Left lung (tissue), 10 donors: Measurements from ENCODE around the gene CACNA1A. TPM values are rescaled to one million over a fixed set of nuclear protein-coding genes. Genes with fewer than 3 reads are reported as not detected.
"Not testable (repeated sequence)": the region's sequence is repeated elsewhere in the genome, so short reads cannot be mapped to it uniquely, and the experiment has no call there.

Experiments used
- ATAC-seq: fragments of 200-7000 bp; cut with Tn5 transposase; one replicate; pipeline ENCODE4 v1.9.1; 2020; ENCODE audit warnings: moderate library complexity
- DNase-seq, 4 donors: peaks; one replicate each; pipeline ENCODE4 v3.0.0-alpha.2; 2013 to 2020
- H3K27ac ChIP-seq, 2 donors: fragments of 200-600 bp; sonication (generic) in 1 of 2; one replicate each; pipeline versions ENCODE4 v1.5.0 to v1.8.0; 2020 to 2021
- H3K27me3 ChIP-seq, 2 donors: fragments of 200-600 bp; sonication (generic) in 1 of 2; one replicate each; pipeline versions ENCODE4 v1.5.0 to v1.8.0; 2020 to 2021
- H3K36me3 ChIP-seq, 2 donors: fragments of 200-600 bp; sonication (generic) in 1 of 2; one replicate each; pipeline versions ENCODE4 v1.5.0 to v1.8.0; 2020 to 2021
- H3K4me1 ChIP-seq, 2 donors: fragments of 200-600 bp; one replicate each; pipeline ENCODE4 v1.8.0; 2021
- H3K4me3 ChIP-seq, 2 donors: fragments of 200-600 bp; sonication (generic) in 1 of 2; one replicate each; pipeline versions ENCODE4 v1.5.0 to v1.8.0; 2020 to 2021; ENCODE audit warnings: mild to moderate bottlenecking in 1 of 2
- H3K9me3 ChIP-seq, 2 donors: fragments of 200-600 bp; sonication (generic) in 1 of 2; one replicate each; pipeline versions ENCODE4 v1.5.0 to v1.8.0; 2020 to 2021
- CTCF ChIP-seq, 2 donors: fragments of 200-600 bp; sonication (generic) in 1 of 2; IDR thresholded peaks; one replicate each; pipeline versions ENCODE4 v1.5.0 to v1.8.0; 2021; ENCODE audit warnings: antibody characterized with exemption in 2 of 2
- intact Hi-C, 2 donors: fragments of 100-400 bp; cut with DNase I; formaldehyde crosslinking; loops; one replicate each; pipeline versions ENCODE4 v1.11.2 to v1.14.2; 2022
- polyA plus RNA-seq, 6 donors: library from polyadenylated mRNA; unstranded; fragments of 120-200 nt; gene quantifications; one replicate each; pipeline ENCODE4 v1.2.1, GENCODE V29; 2013; ENCODE audit not compliant: insufficient read length in 6 of 6
- total RNA-seq, 2 donors: library from RNA; stranded (reverse); fragmentation: NEBNext Ultra II Directional; extraction: Animal tissue kit (Norgen Biotek cat#: 25700); gene quantifications; one replicate each; pipeline ENCODE4 v1.2.1, GENCODE V29; 2021
- donor health status: DM: no; HTN: yes; CAD: no.
- donor health status: DM: no; HTN: no; CAD: no.

The CACNA1A gene
- total and polyA plus RNA-seq, 8 donors = 0.20 to 5.4 (median 3.9) TPM

GRCh38 chr19:13362668-13363067 is 143.6 kb downstream of the CACNA1A start:
- H3K27me3 ChIP-seq = peaks cover 0 to 14% of the 10 kb centered on the region in 2 donors
- no peak overlapping the region for H3K27ac ChIP-seq
- H3K4me1 ChIP-seq = no peaks in the 10 kb centered on the region
- H3K36me3 ChIP-seq = no peaks in the 10 kb centered on the region
- intact Hi-C loops = no loop called here
- no peak overlapping the region for H3K4me3 ChIP-seq
- DNase-seq (no peak), ATAC-seq (no peak)
- TF ChIP-seq CTCF (IDR thresholded peaks at IDR 0.05) = no peak
- H3K9me3 ChIP-seq = peaks cover 0 to 13% of the 10 kb centered on the region in 2 donors

GRCh38 chr19:13361726-13362125 is 144.6 kb downstream of the CACNA1A start:
- Histone ChIP-seq H3K9me3 (peaks cover 0 to 13% of the 10 kb centered on the region in 2 donors), H3K27me3 (peaks cover 0 to 15% of the 10 kb centered on the region in 2 donors)
- H3K4me1 ChIP-seq, H3K27ac ChIP-seq, intact Hi-C loops, DNase-seq, ATAC-seq, H3K4me3 ChIP-seq, H3K36me3 ChIP-seq: not testable (repeated sequence)

- no peak for ATAC-seq
- TF ChIP-seq CTCF (IDR thresholded peaks at IDR 0.05) = no peak
- no peaks in the 10 kb centered on the region for H3K36me3 ChIP-seq
- no peaks in the 10 kb centered on the region for H3K4me1 ChIP-seq
- no peak overlapping the region for H3K4me3 ChIP-seq
- intact Hi-C loops = no loop called here
- peaks cover 0 to 34% of the 10 kb centered on the region in 2 donors for H3K27me3 ChIP-seq
- no peak overlapping the region for H3K27ac ChIP-seq
- DNase-seq = no peak
- peaks cover 0 to 13% of the 10 kb centered on the region in 2 donors for H3K9me3 ChIP-seq
Measured at GRCh38 chr19:13356686-13357280, 149.5 kb downstream of the CACNA1A start.

- no peak for ATAC-seq
- Histone ChIP-seq H3K4me3 (no peak overlapping the region), H3K9me3 (peaks cover 0 to 13% of the 10 kb centered on the region in 2 donors), H3K27me3 (peaks cover 0 to 34% of the 10 kb centered on the region in 2 donors), H3K36me3 (no peaks in the 10 kb centered on the region), H3K4me1 (no peaks in the 10 kb centered on the region), H3K27ac (no peak overlapping the region)
- intact Hi-C loops = no loop called here
- no peak for TF ChIP-seq CTCF (IDR thresholded peaks at IDR 0.05)
- DNase-seq = no peak
Measured at GRCh38 chr19:13356185-13356584, 150.1 kb downstream of the CACNA1A start.

GRCh38 chr19:13355356-13355755 is 150.9 kb downstream of the CACNA1A start:
- intact Hi-C loops = no loop called here

More at GRCh38 chr19:13355356-13355755, 150.9 kb downstream of the CACNA1A start:
- DNase-seq = no peak
- Histone ChIP-seq H3K27me3 (peaks cover 0 to 34% of the 10 kb centered on the region in 2 donors), H3K27ac (no peak overlapping the region), H3K9me3 (peaks cover 0 to 19% of the 10 kb centered on the region in 2 donors), H3K36me3 (no peaks in the 10 kb centered on the region), H3K4me1 (no peaks in the 10 kb centered on the region), H3K4me3 (no peak overlapping the region)
- TF ChIP-seq CTCF (IDR thresholded peaks at IDR 0.05) = no peak
- ATAC-seq = no peak
